ENCODE measurements around the gene CREB5.

The CREB5 gene

DNA sequence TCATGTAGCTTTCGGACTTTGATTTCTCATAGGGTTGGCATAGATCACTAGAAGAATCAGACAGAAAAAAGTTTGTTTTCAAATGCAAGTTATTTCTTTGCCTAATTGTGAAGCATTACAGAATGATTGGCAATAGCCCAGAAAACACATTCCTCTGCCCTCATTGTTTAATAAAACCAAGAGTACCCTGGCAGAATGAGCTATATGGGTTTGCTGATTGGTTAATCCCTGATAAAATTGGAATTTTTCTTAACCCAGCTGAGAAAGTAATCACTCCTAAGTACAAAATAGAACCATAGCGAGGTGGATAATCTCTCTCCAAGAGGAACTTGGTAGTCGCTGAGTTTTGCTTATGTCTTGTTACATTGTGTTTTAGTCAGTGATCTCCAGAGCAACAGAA lies 30.9 kb upstream of the CREB5 start:
- Histone ChIP-seq H3K27ac (ENCODE audit: low read depth, low read length) (no peak overlapping the region), H3K4me3 (ENCODE audit: low read depth in 1 of 5, low read length in 5 of 5) (no peak overlapping the region), H3K9me3 (ENCODE audit: control insufficient read depth in 5 of 5, low read length in 5 of 5) (no peaks in the 10 kb centered on the region), H3K27me3 (ENCODE audit: control insufficient read depth in 5 of 5, insufficient read depth in 4 of 5, low read length in 5 of 5) (peaks cover 0 to 5% (median 3%) of the 10 kb centered on the region in 5 donors), H3K4me1 (ENCODE audit: control insufficient read depth in 5 of 5, insufficient read depth in 5 of 5, low read length in 5 of 5) (peaks cover 0 to 3% (median 0%) of the 10 kb centered on the region in 5 donors), H3K9ac (ENCODE audit: low read length in 5 of 5) (no peak overlapping the region), H3K36me3 (ENCODE audit: control insufficient read depth in 5 of 5, insufficient read depth in 5 of 5, low read length in 5 of 5) (no peaks in the 10 kb centered on the region)

DNA sequence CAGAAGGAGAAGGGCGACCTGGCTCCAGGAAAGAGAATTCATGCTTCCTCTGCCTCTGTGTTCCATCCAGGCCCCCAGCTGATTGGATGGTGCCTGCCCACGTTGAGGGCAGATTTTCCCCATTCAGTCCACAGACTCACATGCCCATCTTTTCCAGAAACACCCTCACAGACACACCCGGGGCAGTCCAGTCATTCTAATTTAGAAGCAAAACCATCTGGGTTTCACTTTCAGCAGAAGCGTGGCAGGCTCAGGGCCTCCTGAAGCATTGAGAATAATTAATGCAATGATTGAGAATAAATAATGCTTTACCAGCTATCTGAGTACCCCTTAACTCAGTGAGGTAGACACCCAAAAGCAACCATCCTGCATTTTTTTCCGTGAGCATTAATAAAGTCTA lies 30.2 kb upstream of the CREB5 start:
- Histone ChIP-seq H3K9me3 (ENCODE audit: control insufficient read depth in 5 of 5, low read length in 5 of 5) (no peaks in the 10 kb centered on the region), H3K36me3 (ENCODE audit: control insufficient read depth in 5 of 5, insufficient read depth in 5 of 5, low read length in 5 of 5) (no peaks in the 10 kb centered on the region), H3K9ac (ENCODE audit: low read length in 5 of 5) (no peak overlapping the region), H3K27ac (ENCODE audit: low read depth, low read length) (no peak overlapping the region), H3K4me1 (ENCODE audit: control insufficient read depth in 5 of 5, insufficient read depth in 5 of 5, low read length in 5 of 5) (peaks cover 0 to 3% (median 0%) of the 10 kb centered on the region in 5 donors), H3K27me3 (ENCODE audit: control insufficient read depth in 5 of 5, insufficient read depth in 4 of 5, low read length in 5 of 5) (peaks cover 0 to 5% (median 3%) of the 10 kb centered on the region in 5 donors), H3K4me3 (ENCODE audit: low read depth in 1 of 5, low read length in 5 of 5) (no peak overlapping the region)

DNA sequence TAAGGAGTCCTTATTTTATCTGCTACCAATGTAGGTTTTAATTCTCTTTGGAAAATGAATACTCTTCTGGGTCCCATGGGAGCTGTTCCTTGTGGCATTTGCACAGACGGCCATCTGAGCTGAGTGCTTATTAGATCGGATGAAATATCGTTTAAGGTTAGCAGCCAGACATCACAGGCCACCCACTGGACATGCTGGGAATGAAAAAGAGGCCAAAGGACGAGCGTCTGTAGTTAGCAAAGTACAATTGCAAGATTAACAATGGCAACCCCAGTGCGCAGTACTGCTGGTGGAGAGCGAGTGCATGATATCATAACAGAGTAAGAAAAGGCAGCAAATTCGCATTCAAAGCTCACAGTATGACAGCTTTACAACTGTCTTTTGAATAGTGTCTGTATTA lies 28.3 kb upstream of the CREB5 start:
- H3K9me3 ChIP-seq (ENCODE audit: control insufficient read depth in 5 of 5, low read length in 5 of 5), result no peaks in the 10 kb centered on the region

DNA sequence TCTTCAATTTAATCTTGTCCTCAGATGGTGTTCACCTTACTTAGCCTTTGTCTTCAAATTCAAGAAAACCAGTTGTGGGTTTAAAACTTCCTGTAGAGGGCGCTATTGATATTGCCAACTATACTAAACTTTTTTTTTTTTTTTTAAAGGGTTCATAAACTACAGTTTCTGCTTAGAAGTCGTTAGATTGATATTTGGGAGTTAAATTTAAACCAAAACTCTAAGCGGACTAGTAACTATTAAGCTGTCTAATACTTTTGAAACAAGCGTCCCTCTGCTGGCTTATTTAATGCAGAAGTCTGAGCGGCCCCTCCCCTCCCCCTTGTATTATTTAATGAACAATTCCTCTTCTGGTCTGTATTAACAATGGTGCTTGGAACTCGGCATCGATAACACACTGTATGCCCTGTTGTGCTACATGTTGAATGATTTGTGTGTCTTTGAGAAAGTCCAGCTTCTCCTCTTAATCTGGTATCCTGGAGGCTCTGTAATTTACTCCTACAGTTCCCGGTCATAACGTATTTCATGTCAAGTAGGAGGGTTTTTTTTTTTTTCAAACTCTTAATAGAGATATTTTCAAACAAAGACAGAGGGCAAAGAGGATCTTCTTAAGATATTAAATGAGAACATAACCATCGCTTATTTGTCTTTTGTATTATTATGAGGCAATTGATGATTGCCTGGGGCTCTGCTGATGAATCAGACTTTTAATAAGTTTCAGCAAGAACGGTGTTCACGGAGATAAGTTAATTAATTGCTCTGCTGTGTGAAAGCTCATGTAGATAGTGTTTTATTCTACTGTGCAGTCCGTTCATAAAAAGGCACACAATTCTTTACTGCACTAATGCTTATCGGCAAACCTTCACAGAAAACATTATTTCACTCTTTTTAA lies 22.6 kb upstream of the CREB5 start:
- Histone ChIP-seq H3K9me3 (ENCODE audit: control insufficient read depth in 5 of 5, low read length in 5 of 5) (no peaks in the 10 kb centered on the region), H3K36me3 (ENCODE audit: control insufficient read depth in 5 of 5, insufficient read depth in 5 of 5, low read length in 5 of 5) (no peaks in the 10 kb centered on the region), H3K27ac (ENCODE audit: low read depth, low read length) (no peak overlapping the region), H3K4me3 (ENCODE audit: low read depth in 1 of 5, low read length in 5 of 5) (peak overlapping the region; percentile 36 to 60 (median 45)), H3K27me3 (ENCODE audit: control insufficient read depth in 5 of 5, insufficient read depth in 4 of 5, low read length in 5 of 5) (no peaks in the 10 kb centered on the region), H3K9ac (ENCODE audit: low read length in 5 of 5) (peak overlapping the region in 1 of 5 donors; percentile 17), H3K4me1 (ENCODE audit: control insufficient read depth in 5 of 5, insufficient read depth in 5 of 5, low read length in 5 of 5) (peaks cover 0 to 7% (median 3%) of the 10 kb centered on the region in 5 donors)

More for the DNA sequence above, 28.3 kb upstream of the CREB5 start:
- H3K9ac ChIP-seq (ENCODE audit: low read length in 5 of 5), result no peak overlapping the region
- no peak overlapping the region for H3K4me3 ChIP-seq (ENCODE audit: low read depth in 1 of 5, low read length in 5 of 5)
- H3K4me1 ChIP-seq (ENCODE audit: control insufficient read depth in 5 of 5, insufficient read depth in 5 of 5, low read length in 5 of 5), result peaks cover 0 to 3% (median 0%) of the 10 kb centered on the region in 5 donors
- H3K27ac ChIP-seq (ENCODE audit: low read depth, low read length), result no peak overlapping the region
- H3K27me3 ChIP-seq (ENCODE audit: control insufficient read depth in 5 of 5, insufficient read depth in 4 of 5, low read length in 5 of 5), result peaks cover 0 to 5% (median 3%) of the 10 kb centered on the region in 5 donors
- H3K36me3 ChIP-seq (ENCODE audit: control insufficient read depth in 5 of 5, insufficient read depth in 5 of 5, low read length in 5 of 5), result no peaks in the 10 kb centered on the region

DNA sequence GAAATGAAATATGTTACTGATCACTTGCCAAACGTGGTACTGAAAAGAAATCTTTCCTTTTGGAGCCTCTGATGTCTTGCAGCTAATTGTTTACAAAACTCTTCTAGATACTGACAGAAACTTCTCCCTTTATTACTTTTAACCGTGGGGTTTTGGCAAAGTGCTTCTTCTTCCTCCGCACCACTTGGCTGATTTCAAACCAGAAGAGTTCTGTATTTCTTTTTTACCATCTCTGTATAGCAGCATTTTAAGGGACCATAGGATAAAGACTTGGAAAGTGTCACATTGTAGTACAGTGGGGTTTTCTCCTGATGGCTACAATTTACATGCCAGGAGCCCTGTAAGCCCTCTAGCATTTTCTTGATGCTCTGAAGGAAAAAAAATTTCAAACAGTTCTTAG lies 21.9 kb upstream of the CREB5 start:
- H3K4me1 ChIP-seq (ENCODE audit: control insufficient read depth in 5 of 5, insufficient read depth in 5 of 5, low read length in 5 of 5), result peaks cover 2 to 9% (median 3%) of the 10 kb centered on the region in 5 donors
- H3K9ac ChIP-seq (ENCODE audit: low read length in 5 of 5), result no peak overlapping the region
- no peaks in the 10 kb centered on the region for H3K27me3 ChIP-seq (ENCODE audit: control insufficient read depth in 5 of 5, insufficient read depth in 4 of 5, low read length in 5 of 5)
- no peaks in the 10 kb centered on the region for H3K36me3 ChIP-seq (ENCODE audit: control insufficient read depth in 5 of 5, insufficient read depth in 5 of 5, low read length in 5 of 5)
- no peaks in the 10 kb centered on the region for H3K9me3 ChIP-seq (ENCODE audit: control insufficient read depth in 5 of 5, low read length in 5 of 5)
- H3K4me3 ChIP-seq (ENCODE audit: low read depth in 1 of 5, low read length in 5 of 5), result no peak overlapping the region
- H3K27ac ChIP-seq (ENCODE audit: low read depth, low read length), result no peak overlapping the region

DNA sequence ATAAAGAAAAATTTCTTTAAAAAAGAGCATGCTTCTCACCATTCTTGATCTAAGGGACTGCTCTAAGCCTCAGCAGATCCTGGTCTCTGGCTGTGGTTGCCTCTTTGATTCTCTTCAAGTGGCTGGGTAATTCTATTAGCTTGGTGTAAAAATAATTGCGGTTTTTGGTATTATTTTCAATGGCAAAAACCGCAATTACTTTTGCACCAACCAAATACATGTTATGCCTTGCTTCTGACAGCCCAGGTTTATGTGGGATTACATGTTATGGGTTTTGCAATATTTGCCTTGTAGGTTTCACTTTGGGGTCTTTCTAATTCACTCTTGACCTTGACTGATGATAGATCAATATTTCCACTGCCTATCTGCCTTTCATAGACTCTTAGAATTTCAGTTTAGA lies 20.0 kb upstream of the CREB5 start:
- H3K4me3 ChIP-seq (ENCODE audit: low read depth in 1 of 5, low read length in 5 of 5), result no peak overlapping the region
- no peaks in the 10 kb centered on the region for H3K9me3 ChIP-seq (ENCODE audit: control insufficient read depth in 5 of 5, low read length in 5 of 5)
- H3K4me1 ChIP-seq (ENCODE audit: control insufficient read depth in 5 of 5, insufficient read depth in 5 of 5, low read length in 5 of 5), result peaks cover 2 to 15% (median 5%) of the 10 kb centered on the region in 5 donors
- no peaks in the 10 kb centered on the region for H3K36me3 ChIP-seq (ENCODE audit: control insufficient read depth in 5 of 5, insufficient read depth in 5 of 5, low read length in 5 of 5)
- H3K27ac ChIP-seq (ENCODE audit: low read depth, low read length), result no peak overlapping the region
- H3K27me3 ChIP-seq (ENCODE audit: control insufficient read depth in 5 of 5, insufficient read depth in 4 of 5, low read length in 5 of 5), result no peaks in the 10 kb centered on the region
- H3K9ac ChIP-seq (ENCODE audit: low read length in 5 of 5), result no peak overlapping the region

DNA sequence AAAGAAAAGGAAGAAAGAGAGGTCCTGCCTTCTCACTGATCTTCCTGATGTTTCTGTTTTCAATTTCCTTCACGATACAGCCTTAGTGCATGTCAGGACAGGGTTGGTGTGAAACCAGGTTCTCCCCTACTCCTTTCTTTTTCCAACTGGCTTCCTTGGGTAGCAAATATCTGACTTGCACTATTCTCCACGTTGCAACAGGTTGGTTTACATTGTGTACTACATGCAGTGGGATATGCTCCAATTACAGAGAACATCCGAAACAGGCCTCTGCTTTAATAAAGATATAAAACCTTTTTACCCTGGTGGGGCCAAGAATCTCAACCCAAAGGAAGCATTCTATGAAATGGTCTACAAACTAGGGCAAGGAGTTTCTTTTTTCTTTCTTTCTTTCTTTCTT lies 16.9 kb upstream of the CREB5 start:
- Histone ChIP-seq H3K9me3 (ENCODE audit: control insufficient read depth in 5 of 5, low read length in 5 of 5) (no peaks in the 10 kb centered on the region), H3K27ac (ENCODE audit: low read depth, low read length) (no peak overlapping the region), H3K4me3 (ENCODE audit: low read depth in 1 of 5, low read length in 5 of 5) (no peak overlapping the region), H3K4me1 (ENCODE audit: control insufficient read depth in 5 of 5, insufficient read depth in 5 of 5, low read length in 5 of 5) (peaks cover 0 to 10% (median 0%) of the 10 kb centered on the region in 5 donors), H3K36me3 (ENCODE audit: control insufficient read depth in 5 of 5, insufficient read depth in 5 of 5, low read length in 5 of 5) (no peaks in the 10 kb centered on the region), H3K27me3 (ENCODE audit: control insufficient read depth in 5 of 5, insufficient read depth in 4 of 5, low read length in 5 of 5) (no peaks in the 10 kb centered on the region), H3K9ac (ENCODE audit: low read length in 5 of 5) (no peak overlapping the region)

DNA sequence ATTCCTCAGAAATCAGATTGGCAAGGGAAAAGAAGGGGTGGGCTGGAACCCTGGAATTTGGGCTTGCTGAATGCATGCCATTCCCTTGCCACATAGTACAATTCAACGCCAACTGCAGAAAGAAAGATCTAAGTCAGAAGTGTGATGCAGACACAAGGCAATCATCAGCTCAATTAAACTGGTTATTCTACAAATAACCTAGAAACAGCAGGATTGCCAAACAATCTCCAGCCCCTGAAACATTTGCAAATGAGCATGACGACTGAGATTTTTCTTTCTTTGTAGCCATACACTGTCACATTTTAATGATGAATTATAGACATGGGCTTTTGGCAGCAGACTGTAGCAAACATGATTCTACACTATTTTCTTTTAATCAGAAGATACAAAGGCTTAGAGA lies 16.5 kb upstream of the CREB5 start:
- Histone ChIP-seq H3K4me3 (ENCODE audit: low read depth in 1 of 5, low read length in 5 of 5) (no peak overlapping the region), H3K4me1 (ENCODE audit: control insufficient read depth in 5 of 5, insufficient read depth in 5 of 5, low read length in 5 of 5) (peaks cover 0 to 10% (median 0%) of the 10 kb centered on the region in 5 donors), H3K27me3 (ENCODE audit: control insufficient read depth in 5 of 5, insufficient read depth in 4 of 5, low read length in 5 of 5) (no peaks in the 10 kb centered on the region), H3K36me3 (ENCODE audit: control insufficient read depth in 5 of 5, insufficient read depth in 5 of 5, low read length in 5 of 5) (no peaks in the 10 kb centered on the region), H3K27ac (ENCODE audit: low read depth, low read length) (no peak overlapping the region), H3K9me3 (ENCODE audit: control insufficient read depth in 5 of 5, low read length in 5 of 5) (no peaks in the 10 kb centered on the region), H3K9ac (ENCODE audit: low read length in 5 of 5) (no peak overlapping the region)

DNA sequence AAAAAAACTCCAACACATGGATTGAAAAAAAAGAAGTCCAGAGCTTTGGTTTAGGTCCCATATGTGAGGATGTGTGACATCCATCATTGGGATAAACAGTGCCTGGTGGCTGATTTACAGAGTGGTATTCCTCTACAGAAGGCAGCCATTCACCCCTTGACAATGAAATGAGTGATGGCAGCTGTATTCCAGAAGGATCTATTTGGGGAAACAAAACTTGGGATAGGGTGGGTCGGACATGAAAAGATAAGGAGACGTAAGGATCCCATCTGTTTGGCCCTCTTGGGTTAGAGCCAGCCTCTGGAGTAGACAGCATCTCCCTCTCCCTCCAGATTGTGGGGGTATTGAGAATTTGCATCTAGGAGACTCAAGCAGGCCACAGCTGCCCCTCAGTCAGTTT lies 15.2 kb upstream of the CREB5 start:
- H3K36me3 ChIP-seq (ENCODE audit: control insufficient read depth in 5 of 5, insufficient read depth in 5 of 5, low read length in 5 of 5), result no peaks in the 10 kb centered on the region
- no peak overlapping the region for H3K9ac ChIP-seq (ENCODE audit: low read length in 5 of 5)
- H3K4me1 ChIP-seq (ENCODE audit: control insufficient read depth in 5 of 5, insufficient read depth in 5 of 5, low read length in 5 of 5), result peaks cover 0 to 10% (median 0%) of the 10 kb centered on the region in 5 donors
- no peaks in the 10 kb centered on the region for H3K9me3 ChIP-seq (ENCODE audit: control insufficient read depth in 5 of 5, low read length in 5 of 5)
- H3K27ac ChIP-seq (ENCODE audit: low read depth, low read length), result no peak overlapping the region
- H3K27me3 ChIP-seq (ENCODE audit: control insufficient read depth in 5 of 5, insufficient read depth in 4 of 5, low read length in 5 of 5), result no peaks in the 10 kb centered on the region
- H3K4me3 ChIP-seq (ENCODE audit: low read depth in 1 of 5, low read length in 5 of 5), result no peak overlapping the region

DNA sequence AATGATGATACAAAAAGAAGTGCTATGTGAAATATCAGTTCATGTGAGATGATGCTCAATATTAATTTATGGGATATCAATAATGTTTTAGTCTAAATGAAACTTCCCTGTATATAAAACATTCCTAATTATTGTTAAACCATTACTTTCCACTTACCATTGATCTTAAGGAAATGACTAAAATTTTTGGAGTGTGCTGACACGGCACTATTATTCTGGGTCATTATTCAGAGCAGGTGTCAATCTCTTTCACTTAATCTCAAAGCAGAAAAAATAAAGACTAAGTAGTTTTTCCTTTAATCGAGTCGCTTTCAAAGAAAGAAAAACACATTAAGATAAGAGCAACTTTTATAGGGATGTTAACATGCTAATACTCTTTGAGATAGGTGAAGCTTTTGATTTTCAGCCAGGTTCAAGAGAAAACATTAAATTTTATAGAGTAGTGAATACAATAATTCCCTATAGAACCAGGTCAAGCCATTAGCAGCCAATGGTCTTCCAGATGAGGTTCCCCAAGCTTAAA lies 11.4 kb upstream of the CREB5 start:
- no peak overlapping the region for H3K4me3 ChIP-seq (ENCODE audit: low read depth in 1 of 5, low read length in 5 of 5)
- H3K4me1 ChIP-seq (ENCODE audit: control insufficient read depth in 5 of 5, insufficient read depth in 5 of 5, low read length in 5 of 5), result peaks cover 2 to 7% (median 4%) of the 10 kb centered on the region in 5 donors
- no peaks in the 10 kb centered on the region for H3K36me3 ChIP-seq (ENCODE audit: control insufficient read depth in 5 of 5, insufficient read depth in 5 of 5, low read length in 5 of 5)
- no peaks in the 10 kb centered on the region for H3K9me3 ChIP-seq (ENCODE audit: control insufficient read depth in 5 of 5, low read length in 5 of 5)
- H3K27ac ChIP-seq (ENCODE audit: low read depth, low read length), result no peak overlapping the region
- H3K27me3 ChIP-seq (ENCODE audit: control insufficient read depth in 5 of 5, insufficient read depth in 4 of 5, low read length in 5 of 5), result no peaks in the 10 kb centered on the region
- H3K9ac ChIP-seq (ENCODE audit: low read length in 5 of 5), result no peak overlapping the region

All from subcutaneous abdominal adipose tissue (tissue), 5 donors.